ENCODE results near the gene DUS1L.

Gene DUS1L

GRCh38 chr17:82065638-82066303 is at the start of gene DUS1L:
Gene DUS1L, minus strand, starts transcription at chr17:82065804. Its CDS starts 745 bp downstream, at chr17:82065059.
- peak; percentile 40 to 48 for DNase-seq

- no peak for DNase-seq
Measured at GRCh38 chr17:82114872-82115271, 49.3 kb upstream of the DUS1L start.

- DNase-seq = no peak
Measured at GRCh38 chr17:82114447-82114846, 48.8 kb upstream of the DUS1L start.

- DNase-seq = no peak
Measured at GRCh38 chr17:82113941-82114340, 48.3 kb upstream of the DUS1L start.

GRCh38 chr17:82113422-82113821 is 47.8 kb upstream of the DUS1L start:
- DNase-seq = no peak

GRCh38 chr17:82112914-82113311 is 47.3 kb upstream of the DUS1L start:
- no peak for DNase-seq

GRCh38 chr17:82112181-82112913 is 46.7 kb upstream of the DUS1L start:
- DNase-seq = no peak

- DNase-seq = no peak
Measured at GRCh38 chr17:82110298-82110697, 44.7 kb upstream of the DUS1L start.

GRCh38 chr17:82108961-82109475 is 43.4 kb upstream of the DUS1L start:
- DNase-seq = no peak

GRCh38 chr17:82108496-82108945 is 42.9 kb upstream of the DUS1L start:
- no peak for DNase-seq

GRCh38 chr17:82108038-82108437 is 42.4 kb upstream of the DUS1L start:
- DNase-seq = no peak

GRCh38 chr17:82107341-82107860 is 41.8 kb upstream of the DUS1L start:
- peak in 1 of 2 experiments; percentile 30 for DNase-seq

GRCh38 chr17:82106688-82107305 is 41.2 kb upstream of the DUS1L start:
- no peak for DNase-seq

GRCh38 chr17:82105882-82106687 is 40.5 kb upstream of the DUS1L start:
- peak; percentile 93 to 97 for DNase-seq

GRCh38 chr17:82105417-82105881 is 39.8 kb upstream of the DUS1L start:
- DNase-seq = no peak

- DNase-seq = no peak
Measured at GRCh38 chr17:82104797-82105416, 39.3 kb upstream of the DUS1L start.

GRCh38 chr17:82103553-82104451 is 38.2 kb upstream of the DUS1L start:
- no peak for DNase-seq

- DNase-seq = no peak
Measured at GRCh38 chr17:82101767-82102679, 36.4 kb upstream of the DUS1L start.

- DNase-seq = no peak
Measured at GRCh38 chr17:82101301-82101715, 35.7 kb upstream of the DUS1L start.
